Measurements from ENCODE around the gene ITCH.
"Not testable (repeated sequence)": the region's sequence is repeated elsewhere in the genome, so short reads cannot be mapped to it uniquely, and the experiment has no call there.

The ITCH gene

DNA sequence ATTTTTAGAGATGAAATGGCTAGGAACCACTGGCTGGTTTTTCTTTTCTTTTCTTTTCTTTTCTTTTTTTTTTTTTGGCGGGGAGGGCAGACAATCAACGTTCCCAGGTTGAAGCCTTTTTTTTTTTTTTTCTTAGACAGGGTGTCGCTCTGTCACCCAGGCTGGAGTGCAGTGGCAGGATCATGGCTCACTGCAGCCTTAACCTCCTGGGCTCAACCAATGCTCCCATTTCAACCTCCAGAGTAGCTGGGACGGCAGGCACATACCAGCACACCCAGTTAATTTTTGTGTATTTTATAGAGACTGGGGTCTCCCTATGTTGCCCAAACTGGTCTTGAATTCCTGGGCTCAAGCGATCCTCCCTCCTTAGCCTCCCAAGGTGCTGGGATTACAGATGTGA, 18.8 kb upstream of the ITCH start:
- DNase-seq (ENCODE audit: low spot score) = no peak

DNA sequence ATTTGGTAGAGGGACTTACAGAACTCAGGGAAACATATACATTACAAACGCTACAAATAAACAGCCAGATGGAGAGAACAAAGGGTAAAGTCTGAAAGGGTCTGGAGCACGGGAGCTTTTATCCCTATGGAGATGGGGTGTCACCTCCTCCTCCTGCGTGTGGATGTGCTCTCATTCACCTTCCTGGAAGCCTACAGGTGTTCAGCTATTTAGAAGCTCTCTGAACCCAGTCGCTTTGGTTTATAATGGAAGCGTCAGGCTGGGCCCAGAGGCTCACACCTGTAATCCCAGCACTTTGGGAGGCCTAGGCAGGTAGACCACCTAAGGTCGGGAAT, 17.7 kb upstream of the ITCH start:
- DNase-seq (ENCODE audit: low spot score) = no peak

DNA sequence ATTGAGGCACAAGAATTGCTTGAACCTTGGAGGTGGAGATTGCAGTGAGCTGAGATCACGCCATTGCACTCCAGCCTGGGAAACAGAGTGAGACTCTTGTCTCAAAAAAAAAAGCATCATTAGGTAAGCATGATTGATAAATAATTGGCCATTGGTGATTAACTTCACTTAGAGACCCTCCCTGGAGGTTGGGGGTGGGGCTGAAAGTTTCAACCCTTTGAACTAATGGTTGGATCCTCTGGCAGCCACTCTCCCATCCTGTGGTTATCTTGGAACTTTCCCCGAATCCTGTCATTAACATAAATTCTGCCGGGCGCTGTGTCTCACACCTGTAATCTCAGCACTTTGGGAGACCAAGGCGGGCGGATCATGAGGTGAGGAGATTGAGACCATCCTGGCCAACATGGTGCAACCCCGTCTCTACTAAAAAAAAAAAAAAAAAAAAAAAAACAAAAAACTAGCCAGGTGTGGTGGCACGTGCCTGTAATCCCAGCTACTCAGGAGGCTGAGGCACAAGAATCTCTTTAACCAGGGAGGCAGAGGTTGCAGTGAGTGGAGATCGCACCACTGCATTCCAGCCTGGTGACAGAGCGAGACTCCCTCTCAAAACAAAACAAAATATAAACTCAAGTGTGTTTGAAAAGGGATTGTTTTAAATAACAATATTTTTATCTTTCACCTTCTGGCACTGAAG, 17.1 kb upstream of the ITCH start:
- DNase-seq (ENCODE audit: low spot score) = not testable (repeated sequence)

DNA sequence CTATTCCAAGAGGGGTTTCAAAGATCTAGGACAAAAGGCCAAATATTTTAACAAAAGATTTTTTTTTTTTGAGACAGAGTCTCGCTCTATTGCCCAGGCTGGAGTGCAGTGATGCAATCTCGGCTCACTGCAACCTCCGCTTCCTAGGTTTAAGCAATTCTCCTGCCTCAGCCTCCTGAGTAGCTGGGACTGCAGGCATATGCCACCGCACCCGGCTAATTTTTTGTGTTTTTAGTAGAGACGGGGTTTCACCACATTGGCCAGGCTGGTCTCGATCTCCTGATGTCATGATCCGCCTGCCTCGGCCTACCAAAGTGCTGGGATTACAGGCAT, 16.6 kb upstream of the ITCH start:
- DNase-seq (ENCODE audit: low spot score) = not testable (repeated sequence)

DNA sequence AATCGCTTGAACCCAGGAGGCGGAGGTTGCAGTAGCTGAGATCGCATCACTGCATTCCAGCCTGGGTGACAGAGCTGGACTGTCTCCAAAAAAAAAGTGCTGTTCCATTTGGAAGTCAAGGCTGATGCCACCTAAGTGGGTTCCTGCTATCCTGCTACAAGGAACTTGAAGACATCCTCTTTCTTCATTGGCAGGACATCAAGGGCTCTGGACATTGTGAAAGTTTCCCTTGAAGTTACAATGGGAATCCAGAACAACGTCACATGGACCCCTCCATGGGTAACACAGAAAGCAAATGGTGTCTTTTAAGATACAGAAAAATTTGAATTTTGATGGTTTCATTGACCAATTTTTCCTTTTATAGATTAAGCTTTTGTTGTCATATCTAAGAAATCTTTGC, 15.5 kb upstream of the ITCH start:
- DNase-seq (ENCODE audit: low spot score) = no peak

DNA sequence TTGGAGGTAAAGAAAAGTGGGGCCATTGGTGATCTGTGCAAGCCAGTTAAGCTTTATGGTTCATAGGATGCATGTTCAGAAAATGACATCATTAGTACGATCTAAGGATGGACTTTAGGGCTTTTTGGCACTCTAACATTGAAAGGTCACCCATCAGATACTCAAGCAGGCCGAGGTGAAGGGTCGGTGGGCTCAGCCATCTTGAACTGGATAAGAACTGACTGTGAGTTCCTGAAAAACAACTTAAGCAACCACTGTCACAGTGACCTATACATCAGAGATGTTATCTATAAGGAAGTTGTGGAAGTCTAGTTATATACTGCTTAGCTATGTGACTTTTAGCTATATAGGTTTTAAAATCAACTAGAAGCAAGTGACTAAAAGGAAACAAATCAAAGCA, 13.0 kb upstream of the ITCH start:
- DNase-seq (ENCODE audit: low spot score) = no peak

DNA sequence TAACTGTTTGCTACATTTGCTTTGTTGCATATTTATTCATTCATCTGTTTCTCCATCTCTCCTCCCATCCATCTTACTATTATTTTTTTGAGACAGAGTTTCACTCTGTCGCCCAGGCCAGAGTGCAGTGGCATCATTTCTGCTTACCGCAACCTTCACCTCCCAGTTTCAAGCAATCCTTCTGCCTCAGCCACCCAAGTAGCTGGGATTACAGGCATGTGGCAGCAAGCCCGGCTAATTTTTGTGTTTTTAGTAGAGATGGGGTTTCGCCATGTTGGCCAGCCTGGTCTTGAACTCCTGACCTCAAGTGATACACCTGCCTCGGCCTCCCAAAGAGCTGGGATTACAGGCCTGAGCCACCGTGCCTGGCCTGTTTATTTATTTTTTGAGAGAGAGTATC, 9.6 kb upstream of the ITCH start:
- not testable (repeated sequence) for DNase-seq (ENCODE audit: low spot score)

DNA sequence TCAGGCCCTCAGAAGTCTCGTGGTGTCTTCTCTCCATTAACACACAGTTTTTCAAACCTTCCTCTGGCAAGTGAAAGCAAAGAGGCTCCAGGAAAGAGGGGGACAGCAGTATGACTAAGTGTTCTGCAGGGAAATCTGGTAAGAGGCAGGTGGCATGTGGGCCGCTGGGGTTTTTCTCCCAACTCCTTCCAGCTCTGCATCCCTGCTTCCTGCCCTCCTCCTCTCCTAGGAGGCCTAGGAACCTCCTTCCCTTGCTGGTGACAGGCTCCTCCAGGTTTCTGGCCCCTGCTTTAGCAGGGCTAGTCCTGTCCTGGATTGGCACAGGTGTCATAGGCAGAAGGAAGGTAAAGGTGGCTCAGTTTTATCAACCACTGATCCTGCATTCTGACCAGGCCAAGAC, 7.6 kb upstream of the ITCH start:
- no peak for DNase-seq (ENCODE audit: low spot score)

DNA sequence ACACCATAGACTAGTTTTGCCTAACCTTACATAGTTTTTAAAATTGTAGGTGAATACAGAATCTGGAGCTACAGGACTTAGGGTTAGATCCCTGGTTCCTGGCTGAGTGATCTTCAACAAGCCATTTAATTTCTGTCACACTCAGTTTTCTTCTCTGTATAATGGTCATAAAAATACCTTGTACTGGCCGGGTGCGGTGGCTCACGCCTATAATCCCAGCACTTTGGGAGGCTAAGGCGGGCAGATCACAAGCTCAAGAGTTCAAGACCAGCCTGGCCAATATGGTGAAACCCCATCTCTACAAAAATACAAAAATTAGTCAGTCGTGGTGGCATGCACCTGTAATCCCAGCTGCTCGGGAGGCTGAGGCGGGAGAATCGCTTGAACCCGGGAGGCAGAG, 3.3 kb upstream of the ITCH start:
- DNase-seq (ENCODE audit: low spot score) = not testable (repeated sequence)

DNA sequence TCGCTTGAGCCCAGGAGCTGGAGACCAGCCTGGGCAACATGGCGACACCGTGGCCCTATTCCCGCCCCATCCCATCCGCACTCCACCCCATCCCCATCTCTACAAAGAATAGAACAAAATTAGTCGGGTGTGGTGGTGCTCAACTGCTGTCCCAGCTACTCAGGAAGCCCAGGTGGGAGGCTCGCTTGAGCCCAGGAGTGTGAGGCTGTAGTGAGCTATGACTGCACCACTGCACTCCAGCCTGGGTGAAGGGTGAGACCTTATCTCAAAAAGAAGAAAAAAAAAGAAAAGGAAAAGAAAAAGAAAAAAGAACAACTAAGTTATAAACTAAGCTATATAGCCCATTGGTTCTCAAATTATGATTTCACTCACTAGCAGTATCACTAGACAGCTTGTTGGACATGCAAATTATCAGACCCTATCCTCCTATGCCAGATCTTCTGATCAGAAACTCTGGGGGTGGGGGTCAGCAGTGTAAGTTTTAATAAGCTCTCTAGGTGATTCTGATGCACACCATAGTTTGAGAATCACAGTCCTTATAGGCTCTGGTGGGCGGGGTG, 491 bp upstream of the ITCH start:
- DNase-seq (ENCODE audit: low spot score) = no peak

DNA sequence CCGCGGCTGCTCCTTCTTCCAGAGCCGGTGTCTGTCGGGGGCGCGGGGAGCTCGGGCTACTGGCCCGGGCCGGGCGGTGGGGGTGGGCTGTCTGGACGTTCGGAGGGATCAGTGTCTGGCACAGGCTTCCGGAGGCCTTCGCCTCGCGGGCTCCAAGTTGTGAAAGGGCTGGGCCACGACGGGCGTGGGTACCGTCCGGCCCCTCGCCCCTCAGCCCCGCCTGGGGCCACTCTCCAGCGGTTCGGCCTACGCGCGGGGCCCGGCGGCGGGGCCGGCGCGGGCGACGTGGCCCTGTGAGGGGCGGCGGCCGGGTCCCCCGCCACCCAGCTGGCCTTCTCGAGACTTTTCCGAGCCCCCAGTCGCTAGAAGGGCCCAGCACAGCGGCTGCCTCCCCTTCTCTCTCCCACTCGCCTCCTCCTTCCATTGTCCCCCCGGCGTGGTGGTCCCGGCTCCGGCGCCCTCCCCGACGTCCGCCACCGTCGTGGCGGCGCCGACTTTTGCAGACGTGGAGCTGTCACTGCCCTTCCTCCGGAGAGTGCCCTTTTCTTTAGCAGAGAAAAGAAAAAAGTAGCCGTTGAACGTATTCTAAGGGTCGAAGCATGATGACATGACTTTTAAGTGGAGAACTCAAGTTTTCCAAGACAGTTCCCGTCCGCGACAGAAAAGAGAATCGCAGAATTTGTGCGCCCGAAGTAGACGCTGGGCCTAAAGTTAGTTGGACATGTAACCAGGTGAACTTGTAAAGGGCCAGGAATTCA, 571 bp downstream of the ITCH start:
- DNase-seq (ENCODE audit: low spot score) = peak; percentile 21

DNA sequence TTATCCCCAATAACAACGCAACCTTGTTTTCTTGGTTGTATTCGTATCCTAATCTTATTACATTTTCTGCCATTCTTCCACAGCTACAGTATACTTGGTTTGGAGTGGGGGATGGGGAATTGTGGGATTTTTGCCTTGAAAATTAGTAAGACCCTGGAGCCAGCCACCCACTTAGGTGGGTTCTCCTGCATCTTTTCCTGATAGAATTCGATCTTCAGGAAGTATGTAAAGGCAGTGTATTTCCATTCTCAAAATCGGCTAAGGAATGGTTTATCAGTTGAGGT, 1.1 kb downstream of the ITCH start:
- no peak for DNase-seq (ENCODE audit: low spot score)

DNA sequence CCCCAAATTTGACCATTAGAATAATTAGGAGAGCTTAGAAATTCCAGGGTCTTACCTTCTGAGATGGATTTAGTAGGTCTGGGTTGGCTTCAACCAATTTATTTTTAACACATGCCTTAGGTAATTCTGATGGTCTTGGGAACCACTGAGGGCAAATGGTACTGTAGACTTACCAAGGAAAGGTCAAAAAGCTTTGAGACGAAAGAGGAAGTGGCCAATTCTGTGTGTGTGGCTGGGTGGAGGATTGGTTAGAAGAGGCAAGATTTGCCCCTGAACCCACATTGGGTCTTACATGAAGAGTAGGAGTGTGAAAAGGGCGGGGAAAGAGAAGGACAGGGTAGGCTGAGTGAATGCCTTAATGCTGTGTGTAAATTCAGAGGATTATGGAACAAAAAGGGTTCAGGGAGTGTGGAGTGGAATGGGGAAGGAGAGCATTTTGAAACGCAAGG, 2.7 kb downstream of the ITCH start:
- no peak for DNase-seq (ENCODE audit: low spot score)

DNA sequence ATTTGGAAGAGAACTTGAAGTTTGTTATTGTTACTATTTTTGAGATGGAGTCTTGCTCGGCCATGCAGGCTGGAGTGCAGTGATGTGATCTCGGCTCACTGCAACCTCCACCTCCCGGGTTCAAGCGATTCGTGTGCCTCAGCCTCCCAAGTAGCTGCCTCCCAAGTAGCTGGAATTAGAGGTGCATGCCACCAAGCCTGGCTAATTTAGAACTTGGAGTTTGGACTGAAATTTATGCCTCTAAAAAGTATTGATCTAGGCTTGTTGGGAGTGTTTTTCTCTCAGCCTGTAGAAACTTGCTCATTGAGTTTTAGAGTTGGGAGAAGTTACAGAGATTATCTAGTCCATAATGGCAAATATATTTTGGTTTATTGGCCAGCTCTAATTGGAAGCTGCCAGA, 4.1 kb downstream of the ITCH start:
- DNase-seq (ENCODE audit: low spot score) = no peak

DNA sequence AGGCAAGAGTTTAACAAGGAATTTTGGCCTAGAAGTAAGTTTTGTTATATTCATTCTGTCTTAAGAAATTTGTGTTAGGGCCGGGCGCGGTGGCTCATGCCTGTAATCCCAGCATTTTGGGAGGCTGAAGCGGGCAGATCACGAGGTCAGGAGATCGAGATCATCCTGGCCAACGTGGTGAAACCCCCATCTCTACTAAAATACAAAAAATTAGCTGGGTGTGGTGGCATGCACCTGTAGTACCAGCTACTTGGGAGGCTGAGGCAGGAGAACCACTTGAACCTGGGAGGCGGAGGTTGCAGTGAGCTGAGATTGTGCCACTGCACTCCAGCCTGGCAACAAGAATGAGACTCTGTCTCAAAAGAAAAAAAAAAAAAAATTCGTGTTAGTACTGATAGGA, 4.8 kb downstream of the ITCH start:
- DNase-seq (ENCODE audit: low spot score) = not testable (repeated sequence)

DNA sequence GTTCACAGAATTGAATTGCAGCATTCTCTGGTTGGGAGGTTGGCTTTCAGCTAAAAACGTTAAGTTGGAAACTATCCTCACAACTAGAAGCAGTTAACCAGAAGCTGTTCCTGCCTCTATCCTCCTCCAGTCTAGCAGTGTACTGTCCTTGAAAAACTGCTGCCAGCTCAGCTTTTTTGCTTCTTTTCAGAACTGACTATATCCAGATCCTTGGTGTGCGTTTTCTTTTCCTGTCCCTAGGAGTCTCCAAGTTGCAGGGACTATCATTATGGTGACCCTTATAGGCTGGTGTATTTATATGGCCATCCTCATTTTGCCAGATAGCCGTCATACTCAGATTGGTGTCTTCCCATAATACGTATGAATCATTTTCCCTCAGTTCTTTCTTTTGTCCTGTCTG, 5.5 kb downstream of the ITCH start:
- no peak for DNase-seq (ENCODE audit: low spot score)

DNA sequence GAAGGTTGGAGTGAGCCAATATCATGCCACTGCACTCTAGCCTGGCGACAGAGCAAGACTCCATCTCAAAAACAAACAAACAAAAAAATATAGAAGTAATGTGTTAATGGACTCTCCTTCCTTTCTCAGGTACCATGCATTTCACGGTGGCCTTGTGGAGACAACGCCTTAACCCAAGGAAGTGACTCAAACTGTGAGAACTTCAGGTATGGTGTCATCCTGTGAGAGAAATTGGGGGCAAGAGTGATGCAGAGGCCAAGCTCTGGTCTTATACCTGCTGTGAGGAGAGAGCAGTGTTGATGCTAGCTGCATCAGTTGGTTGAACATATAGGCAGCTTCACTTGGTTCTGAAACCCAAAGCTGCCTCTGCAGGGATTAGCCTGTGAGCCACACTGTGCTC, 6.2 kb downstream of the ITCH start:
- DNase-seq (ENCODE audit: low spot score) = no peak

DNA sequence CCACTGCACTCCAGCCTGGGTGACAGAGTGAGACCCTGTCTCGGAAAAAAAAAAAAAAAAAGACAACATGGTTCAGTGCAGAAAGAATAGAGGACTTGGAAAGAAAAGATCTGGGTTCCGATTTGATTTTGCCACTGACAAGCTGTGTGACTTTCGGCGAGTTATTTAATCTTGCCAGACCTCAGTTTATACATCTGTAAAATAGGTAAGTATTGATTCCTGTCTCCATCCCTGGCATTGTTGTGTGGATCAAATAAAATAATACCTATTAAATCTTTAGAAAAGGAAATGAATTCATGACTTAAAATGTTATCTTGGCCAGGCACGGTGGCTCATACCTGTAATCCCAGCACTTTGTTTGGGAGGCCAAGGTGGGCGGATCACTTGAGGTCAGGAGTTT, 7.0 kb downstream of the ITCH start:
- DNase-seq (ENCODE audit: low spot score) = no peak

DNA sequence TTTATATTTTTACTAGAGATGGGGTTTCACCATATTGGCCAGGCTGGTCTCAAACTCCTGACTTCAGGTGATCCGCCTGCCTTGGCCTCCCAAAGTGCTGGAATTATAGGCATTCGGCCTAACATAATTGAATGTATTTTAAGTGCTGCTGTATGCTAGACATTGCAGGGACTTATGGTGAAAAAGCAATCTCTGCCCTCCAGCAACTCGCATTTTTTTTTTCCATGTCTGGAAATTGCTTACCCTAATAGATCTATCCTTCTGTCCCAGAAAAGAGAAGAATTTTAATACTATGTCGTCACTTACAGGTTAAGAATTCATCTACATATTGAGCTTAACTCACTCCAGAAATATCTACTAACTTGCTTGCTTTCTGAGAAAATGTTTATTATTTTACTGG, 10.4 kb downstream of the ITCH start:
- no peak for DNase-seq (ENCODE audit: low spot score)

DNA sequence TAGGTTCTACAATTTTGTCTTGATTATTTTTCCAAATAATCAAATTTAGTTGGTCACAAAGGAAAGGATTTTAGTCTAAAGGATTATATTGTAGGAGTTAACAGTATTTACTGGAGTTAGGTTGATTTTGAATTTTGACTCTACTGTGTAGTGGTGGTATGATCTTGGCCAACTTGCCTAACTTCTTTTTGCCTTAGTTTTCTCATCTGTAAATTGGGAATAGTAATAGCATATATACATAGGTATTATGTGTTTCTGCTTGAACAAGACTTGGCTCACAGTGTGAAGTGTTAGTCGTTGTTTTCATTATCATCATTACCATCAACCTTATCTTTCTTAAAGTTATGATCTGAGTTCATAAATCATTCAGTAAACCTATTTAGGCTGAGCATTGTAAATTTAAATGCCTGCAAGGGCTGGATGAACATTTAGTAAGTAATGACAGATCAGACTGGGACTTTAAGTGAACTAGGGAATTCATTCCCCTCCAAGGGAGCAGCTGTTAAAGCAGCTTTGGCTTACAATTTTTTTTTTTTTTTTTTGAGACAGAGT, 11.2 kb downstream of the ITCH start:
- DNase-seq (ENCODE audit: low spot score) = no peak

DNA sequence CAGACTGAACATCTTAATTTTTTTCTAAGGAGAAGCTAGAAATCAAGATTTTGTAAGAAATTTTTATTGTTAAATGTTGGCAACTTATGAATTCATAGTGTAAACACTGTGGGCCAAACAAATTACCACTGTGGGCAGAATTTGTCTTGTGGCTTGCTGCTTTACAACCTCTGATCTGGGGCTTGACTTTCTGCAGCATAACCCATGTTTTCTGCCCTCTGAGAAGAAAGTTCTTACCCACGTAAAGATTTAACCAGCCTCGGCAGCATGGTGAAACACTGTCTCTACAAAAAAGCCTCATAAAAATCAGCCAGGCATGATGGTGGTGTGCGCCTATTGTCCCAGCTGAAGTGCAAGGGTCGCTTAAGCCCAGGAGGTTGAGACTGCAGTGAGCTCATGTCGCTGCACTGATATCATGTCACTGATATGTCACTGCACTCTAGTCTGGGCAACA, 12.9 kb downstream of the ITCH start:
- no peak for DNase-seq (ENCODE audit: low spot score)

DNA sequence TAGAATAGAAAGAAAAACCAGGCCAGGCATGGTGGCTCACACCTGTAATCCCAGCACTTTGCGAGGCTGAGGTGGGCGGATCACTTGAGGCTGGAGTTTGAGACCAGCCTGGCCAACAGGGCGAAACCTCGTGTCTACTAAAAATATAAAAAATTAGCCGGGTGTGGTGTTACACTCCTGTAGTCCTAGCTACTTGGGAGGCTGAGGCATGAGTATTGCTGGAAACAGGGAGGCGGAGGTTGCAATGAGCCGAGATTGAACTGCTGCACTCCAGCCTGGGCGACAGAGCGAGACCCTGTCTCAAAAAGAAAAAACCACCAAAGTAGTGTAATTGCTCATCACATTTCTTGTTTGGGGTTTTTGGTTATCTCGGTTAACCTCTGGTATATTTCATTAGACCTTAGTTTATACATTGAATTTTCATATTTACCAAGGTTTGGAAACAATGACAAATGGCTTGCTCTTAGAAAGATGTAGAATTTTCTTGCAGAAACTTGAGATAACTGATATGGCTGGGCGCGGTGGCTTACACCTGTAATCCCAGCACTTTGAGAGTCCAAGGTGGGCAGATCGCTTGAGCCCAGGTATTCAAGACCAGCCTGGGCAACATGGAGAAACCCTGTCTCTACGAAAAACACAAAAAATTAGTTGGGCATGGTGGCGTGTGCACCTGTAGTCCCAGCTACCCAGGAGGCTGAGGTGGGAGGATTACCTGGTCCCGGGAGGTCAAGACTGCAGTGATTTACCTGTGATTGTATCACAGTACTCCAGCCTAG, 14.2 kb downstream of the ITCH start:
- DNase-seq (ENCODE audit: low spot score) = no peak

DNA sequence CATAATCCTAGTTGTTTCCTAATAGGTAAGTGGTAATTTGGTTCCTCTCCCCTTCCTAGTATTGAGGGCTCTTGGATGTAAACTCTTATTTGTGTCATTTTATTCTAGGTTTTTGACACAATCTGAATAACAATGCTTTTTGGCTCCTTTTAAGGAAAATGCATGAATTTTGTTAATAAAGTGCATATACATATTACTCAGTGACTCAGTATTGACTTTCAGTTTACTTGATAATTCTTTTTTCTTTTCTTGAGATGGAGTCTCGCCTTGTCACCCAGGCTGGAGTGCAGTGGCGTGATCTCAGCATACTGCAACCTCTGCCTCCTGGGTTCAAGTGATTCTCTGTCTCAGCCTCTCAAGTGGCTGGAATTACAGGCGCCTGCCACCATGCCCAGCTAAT, 19.1 kb downstream of the ITCH start:
- no peak for DNase-seq (ENCODE audit: low spot score)
